ENCODE results near the gene HMGA1. TPM values are rescaled to one million over a fixed set of nuclear protein-coding genes. Genes with fewer than 3 reads are reported as not detected.
"Not testable (repeated sequence)": the region's sequence is repeated elsewhere in the genome, so short reads cannot be mapped to it uniquely, and the experiment has no call there.

The HMGA1 gene
- total RNA-seq, 1 donor from 2014 or later: 520 TPM

DNA sequence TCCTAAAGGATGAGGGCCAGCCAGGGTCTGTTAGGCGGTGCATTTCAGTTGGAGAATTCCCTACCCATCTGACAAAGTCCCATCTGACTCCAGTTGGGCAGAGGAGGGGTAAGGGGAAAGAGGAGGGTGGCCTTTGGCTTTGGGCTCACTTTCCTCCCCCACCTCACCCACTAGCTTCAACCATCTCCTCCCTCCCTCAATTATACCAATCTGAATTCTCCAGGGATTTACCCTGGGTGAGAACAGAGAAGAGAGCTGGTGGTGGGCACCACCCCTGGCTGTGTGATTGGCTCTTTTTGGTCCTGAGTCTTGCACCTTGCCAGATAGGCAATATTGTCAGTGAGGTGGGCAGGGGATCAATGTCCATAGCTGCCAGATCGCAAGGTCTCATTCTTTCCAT is 3.2 kb downstream of the HMGA1 start:
- Mint-ChIP-seq H3K9me3 (no peaks in the 10 kb centered on the region), H3K27ac (no peak overlapping the region), H3K36me3 (ENCODE audit: low read depth) (peaks cover 62% of the 10 kb centered on the region), H3K4me1 (peaks cover 54% of the 10 kb centered on the region), H3K27me3 (no peaks in the 10 kb centered on the region), H3K4me3 (peak overlapping the region; percentile 47)
- peak; percentile 56 for DNase-seq
- intact Hi-C loops (cut with micrococcal nuclease): loop anchor here (10.0 kb wide), 3 partner anchors 415 to 525 kb away; partner anchors contain the start of genes LEMD2 and UQCC2

DNA sequence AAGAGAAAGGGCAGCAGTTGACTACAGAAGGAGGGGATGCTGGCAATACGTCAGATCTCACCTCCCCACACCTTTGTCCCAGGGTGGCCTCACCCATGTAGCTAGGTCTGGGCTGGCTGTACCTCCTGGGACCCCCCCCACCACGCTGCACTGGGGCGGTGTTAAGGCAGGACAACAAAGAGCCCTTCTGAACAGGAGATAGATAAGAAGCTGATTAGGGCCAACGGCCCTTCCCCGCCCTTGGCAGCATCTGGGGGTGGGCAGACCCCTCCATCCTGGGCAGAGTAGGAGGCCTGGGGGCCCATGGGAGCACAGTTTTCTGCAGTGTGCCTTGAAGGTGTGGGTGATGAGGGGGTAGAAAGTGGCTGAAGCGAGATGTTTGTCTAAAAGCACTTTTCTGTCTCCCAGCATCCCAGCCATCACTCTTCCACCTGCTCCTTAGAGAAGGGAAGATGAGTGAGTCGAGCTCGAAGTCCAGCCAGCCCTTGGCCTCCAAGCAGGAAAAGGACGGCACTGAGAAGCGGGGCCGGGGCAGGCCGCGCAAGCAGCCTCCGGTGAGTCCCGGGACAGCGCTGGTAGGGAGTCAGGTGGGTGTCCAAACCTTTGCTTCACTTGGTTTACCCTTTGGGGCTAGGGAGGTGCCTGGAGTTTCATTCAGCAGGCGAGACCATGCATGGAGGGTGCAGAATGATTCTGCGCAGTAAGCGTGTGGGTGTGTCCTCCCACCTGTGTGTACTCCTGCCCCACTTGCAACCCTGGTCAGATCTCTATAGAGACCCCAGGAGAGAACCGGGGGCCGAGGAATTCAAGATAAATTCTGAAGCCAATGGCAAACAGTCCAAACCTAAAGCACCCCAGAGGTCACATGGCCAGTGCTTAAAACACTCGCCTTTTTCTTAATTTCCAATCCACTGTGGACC is 3.9 kb downstream of the HMGA1 start:
- intact Hi-C loops (cut with micrococcal nuclease): loop anchor here (10.0 kb wide), 2 partner anchors 414 to 526 kb away; partner anchors contain the start of gene UQCC2
- H3K36me3 Mint-ChIP-seq (ENCODE audit: low read depth): peaks cover 69% of the 10 kb centered on the region
- peak overlapping the region; percentile 25 for H3K27ac Mint-ChIP-seq
- peaks cover 57% of the 10 kb centered on the region for H3K4me1 Mint-ChIP-seq
- H3K4me3 Mint-ChIP-seq: peak overlapping the region; percentile 51
- no peaks in the 10 kb centered on the region for H3K27me3 Mint-ChIP-seq
- peak; percentile 57 for DNase-seq
- H3K9me3 Mint-ChIP-seq: no peaks in the 10 kb centered on the region

DNA sequence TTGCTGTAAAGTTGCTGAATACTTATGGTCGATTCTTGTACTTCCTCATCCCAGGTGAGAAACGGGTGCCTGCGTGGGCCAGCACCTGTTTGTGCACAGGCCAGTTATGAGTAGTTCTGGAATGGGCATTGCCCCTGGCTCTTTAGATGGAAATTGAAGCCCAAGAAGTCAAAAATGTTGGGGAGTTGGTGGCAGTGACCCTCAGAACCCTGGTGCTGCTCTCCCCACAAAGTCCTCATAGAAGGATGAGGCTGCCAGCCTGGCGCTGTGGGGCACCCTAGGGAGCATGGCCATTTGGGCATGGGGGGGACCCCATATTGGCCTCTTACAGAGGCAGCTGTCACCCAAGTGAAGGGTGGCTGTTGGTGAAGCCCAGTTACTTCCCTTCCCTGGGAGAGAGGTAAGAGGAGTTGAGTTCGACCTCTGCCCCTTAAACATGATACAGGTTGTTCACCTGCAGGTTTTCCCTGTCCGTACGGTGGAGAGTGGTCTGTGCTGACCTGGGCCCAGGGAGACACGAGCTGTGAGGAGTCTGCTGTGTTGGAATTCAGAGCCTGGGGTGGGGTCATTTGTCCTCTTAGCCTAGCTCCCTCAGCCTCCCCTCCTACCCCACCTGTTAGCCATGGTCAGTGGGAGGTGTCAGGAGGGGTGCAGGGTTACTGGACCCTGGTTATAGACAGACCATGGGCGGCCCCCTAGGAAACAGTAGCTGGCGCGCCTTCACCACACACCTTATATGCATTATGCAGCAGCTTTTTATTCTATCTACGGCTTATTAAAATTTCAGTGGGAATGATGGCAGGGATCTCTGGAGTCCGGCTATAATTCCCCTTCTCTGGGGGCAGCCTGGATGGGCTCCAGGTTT is 4.9 kb downstream of the HMGA1 start:
- DNase-seq: no peak
- peak overlapping the region; percentile 63 for H3K27ac Mint-ChIP-seq
- H3K4me1 Mint-ChIP-seq: peaks cover 59% of the 10 kb centered on the region
- H3K27me3 Mint-ChIP-seq: no peaks in the 10 kb centered on the region
- peak overlapping the region; percentile 71 for H3K4me3 Mint-ChIP-seq
- H3K36me3 Mint-ChIP-seq (ENCODE audit: low read depth): peaks cover 77% of the 10 kb centered on the region
- intact Hi-C loops (cut with micrococcal nuclease): loop anchor here (10.0 kb wide), 2 partner anchors 413 to 527 kb away; partner anchors contain the start of gene UQCC2
- H3K9me3 Mint-ChIP-seq: no peaks in the 10 kb centered on the region

GRCh38 chr6:34242252-34243130 is 5.8 kb downstream of the HMGA1 start:
- H3K27me3 Mint-ChIP-seq: no peaks in the 10 kb centered on the region
- no peaks in the 10 kb centered on the region for H3K9me3 Mint-ChIP-seq
- intact Hi-C loops (cut with micrococcal nuclease): loop anchor here (10.0 kb wide), 2 partner anchors 412 to 528 kb away; partner anchors contain the start of gene UQCC2
- peaks cover 65% of the 10 kb centered on the region for H3K4me1 Mint-ChIP-seq
- peak; percentile 59 for DNase-seq
- peaks cover 80% of the 10 kb centered on the region for H3K36me3 Mint-ChIP-seq (ENCODE audit: low read depth)
- peak overlapping the region; percentile 83 for H3K27ac Mint-ChIP-seq
- peak overlapping the region; percentile 71 for H3K4me3 Mint-ChIP-seq

DNA sequence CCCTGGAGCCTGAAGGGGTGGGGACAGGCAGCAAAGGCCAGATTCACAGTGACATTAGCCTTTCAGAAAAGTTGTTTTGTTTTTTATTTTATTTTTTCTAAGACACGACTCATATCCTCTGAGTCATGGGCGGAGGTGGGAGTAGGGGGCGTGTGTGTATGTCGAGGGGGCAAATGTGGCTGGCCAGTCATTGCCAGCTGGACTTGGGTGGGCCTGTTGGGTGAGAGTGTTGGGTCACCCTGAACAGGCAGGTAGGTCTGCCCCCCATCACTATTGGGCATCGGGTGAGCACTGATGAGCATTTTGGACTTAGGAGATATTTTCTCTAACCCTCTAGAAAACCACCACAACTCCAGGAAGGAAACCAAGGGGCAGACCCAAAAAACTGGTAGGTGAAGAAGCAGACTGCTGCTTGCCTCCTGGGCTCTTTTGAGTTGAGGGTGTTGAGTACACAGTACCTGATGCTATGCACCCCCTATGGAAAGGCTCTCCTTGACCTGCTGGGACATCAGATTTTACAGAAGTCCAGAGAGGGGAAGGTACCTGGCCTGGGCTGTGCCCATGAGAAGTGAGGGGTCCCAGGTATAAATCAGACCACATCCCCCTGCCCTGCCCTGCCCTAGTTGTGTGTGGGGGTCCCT is 6.6 kb downstream of the HMGA1 start:
- H3K4me1 Mint-ChIP-seq: peaks cover 73% of the 10 kb centered on the region
- H3K36me3 Mint-ChIP-seq (ENCODE audit: low read depth): peaks cover 78% of the 10 kb centered on the region
- no peaks in the 10 kb centered on the region for H3K27me3 Mint-ChIP-seq
- intact Hi-C loops (cut with micrococcal nuclease): loop anchor here (10.0 kb wide), 2 partner anchors 412 to 528 kb away; partner anchors contain the start of gene UQCC2
- DNase-seq: no peak
- H3K4me3 Mint-ChIP-seq: peak overlapping the region; percentile 71
- H3K9me3 Mint-ChIP-seq: no peaks in the 10 kb centered on the region
- H3K27ac Mint-ChIP-seq: peak overlapping the region; percentile 83

DNA sequence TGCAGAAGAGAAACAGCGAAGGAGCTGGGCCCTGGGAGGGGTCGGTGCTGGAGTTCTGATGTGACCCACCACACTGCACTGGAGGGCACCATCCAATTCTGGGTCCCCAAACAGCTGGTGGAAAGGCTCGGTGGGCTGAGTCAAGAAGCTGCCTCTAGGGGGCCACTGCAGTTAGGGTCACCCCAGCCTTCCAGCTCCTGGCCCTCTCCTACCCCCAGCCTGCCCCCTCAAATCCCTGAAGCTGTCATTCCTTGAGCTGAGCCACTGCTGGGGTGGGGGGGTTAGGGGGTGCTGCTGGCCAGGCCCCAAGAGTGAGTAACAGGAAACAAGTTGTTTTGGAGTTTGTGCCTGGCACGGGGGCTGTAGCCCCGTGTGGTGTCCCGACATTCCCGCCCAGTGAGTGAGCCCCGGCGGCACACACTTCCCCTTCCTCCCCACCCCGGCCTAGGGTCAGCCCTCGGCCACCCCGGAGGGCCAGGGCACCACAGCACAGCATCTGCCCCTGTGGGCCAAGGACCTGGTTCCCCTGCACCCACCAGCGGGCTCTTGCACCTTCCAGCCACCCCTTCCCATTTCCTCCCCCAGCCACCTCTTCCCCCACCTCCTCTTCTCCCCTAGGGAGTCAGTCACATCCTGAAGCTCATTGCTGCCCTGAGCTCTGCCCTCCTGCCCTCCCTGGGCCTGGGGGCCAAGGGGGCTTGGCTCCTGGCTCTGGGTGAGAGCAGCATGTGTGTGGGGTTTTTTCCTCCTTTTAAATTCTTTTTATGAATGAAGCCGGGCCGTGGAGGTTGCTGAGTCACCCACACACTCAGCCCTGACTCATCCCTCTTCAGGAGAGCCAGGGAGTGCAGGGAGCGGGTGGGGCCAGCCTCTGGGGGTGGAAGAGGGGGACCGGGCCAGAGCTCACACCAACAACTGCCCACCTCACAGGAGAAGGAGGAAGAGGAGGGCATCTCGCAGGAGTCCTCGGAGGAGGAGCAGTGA is 7.5 kb downstream of the HMGA1 start:
- Mint-ChIP-seq H3K9me3 (no peaks in the 10 kb centered on the region), H3K27ac (peak overlapping the region; percentile 89), H3K4me3 (peak overlapping the region; percentile 71), H3K36me3 (ENCODE audit: low read depth) (peaks cover 71% of the 10 kb centered on the region), H3K27me3 (no peaks in the 10 kb centered on the region), H3K4me1 (peaks cover 70% of the 10 kb centered on the region)
- no peak for DNase-seq
- intact Hi-C loops (cut with micrococcal nuclease): loop anchor here (10.0 kb wide), 2 partner anchors 411 to 529 kb away; partner anchors contain the start of gene UQCC2

DNA sequence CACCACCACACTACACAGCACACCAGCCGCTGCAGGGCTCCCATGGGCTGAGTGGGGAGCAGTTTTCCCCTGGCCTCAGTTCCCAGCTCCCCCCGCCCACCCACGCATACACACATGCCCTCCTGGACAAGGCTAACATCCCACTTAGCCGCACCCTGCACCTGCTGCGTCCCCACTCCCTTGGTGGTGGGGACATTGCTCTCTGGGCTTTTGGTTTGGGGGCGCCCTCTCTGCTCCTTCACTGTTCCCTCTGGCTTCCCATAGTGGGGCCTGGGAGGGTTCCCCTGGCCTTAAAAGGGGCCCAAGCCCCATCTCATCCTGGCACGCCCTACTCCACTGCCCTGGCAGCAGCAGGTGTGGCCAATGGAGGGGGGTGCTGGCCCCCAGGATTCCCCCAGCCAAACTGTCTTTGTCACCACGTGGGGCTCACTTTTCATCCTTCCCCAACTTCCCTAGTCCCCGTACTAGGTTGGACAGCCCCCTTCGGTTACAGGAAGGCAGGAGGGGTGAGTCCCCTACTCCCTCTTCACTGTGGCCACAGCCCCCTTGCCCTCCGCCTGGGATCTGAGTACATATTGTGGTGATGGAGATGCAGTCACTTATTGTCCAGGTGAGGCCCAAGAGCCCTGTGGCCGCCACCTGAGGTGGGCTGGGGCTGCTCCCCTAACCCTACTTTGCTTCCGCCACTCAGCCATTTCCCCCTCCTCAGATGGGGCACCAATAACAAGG is 8.5 kb downstream of the HMGA1 start:
- not testable (repeated sequence) for H3K9me3 Mint-ChIP-seq, H3K27me3 Mint-ChIP-seq, DNase-seq
- peaks cover 68% of the 10 kb centered on the region for H3K4me1 Mint-ChIP-seq
- peaks cover 62% of the 10 kb centered on the region for H3K36me3 Mint-ChIP-seq (ENCODE audit: low read depth)
- H3K4me3 Mint-ChIP-seq: peak overlapping the region; percentile 10
- intact Hi-C loops (cut with micrococcal nuclease): loop anchor here (10.0 kb wide), 2 partner anchors 410 to 530 kb away; partner anchors contain the start of gene UQCC2
- H3K27ac Mint-ChIP-seq: peak overlapping the region; percentile 15

- H3K27ac Mint-ChIP-seq, DNase-seq, H3K27me3 Mint-ChIP-seq, H3K9me3 Mint-ChIP-seq: not testable (repeated sequence)
- peak overlapping the region; percentile 10 for H3K4me3 Mint-ChIP-seq
- intact Hi-C loops (cut with micrococcal nuclease): loop anchor here (10.0 kb wide), 2 partner anchors 409 to 531 kb away; partner anchors contain the start of gene UQCC2
- peaks cover 65% of the 10 kb centered on the region for H3K4me1 Mint-ChIP-seq
- H3K36me3 Mint-ChIP-seq (ENCODE audit: low read depth): peaks cover 56% of the 10 kb centered on the region
Measured at GRCh38 chr6:34245761-34246140, 9.1 kb downstream of the HMGA1 start.

DNA sequence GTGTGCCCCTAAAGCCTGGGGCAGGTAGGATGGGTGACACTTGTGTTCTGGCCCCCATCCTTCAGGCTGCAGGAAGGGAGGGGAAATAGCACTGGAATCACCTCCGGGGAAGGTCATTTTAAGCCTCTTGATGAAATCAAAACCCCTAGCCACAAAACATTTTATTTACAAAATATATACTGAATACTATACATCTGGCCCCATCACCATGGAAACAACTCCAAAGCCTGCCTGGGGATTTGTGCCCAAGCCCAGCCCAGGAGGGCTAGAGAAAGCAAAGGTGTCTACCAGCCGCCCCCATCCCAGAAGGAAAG is 9.5 kb downstream of the HMGA1 start:
- H3K4me3 Mint-ChIP-seq: no peak overlapping the region
- H3K4me1 Mint-ChIP-seq: peaks cover 61% of the 10 kb centered on the region
- H3K9me3 Mint-ChIP-seq: no peaks in the 10 kb centered on the region
- no peak for DNase-seq
- intact Hi-C loops (cut with micrococcal nuclease): loop anchor here (10.0 kb wide), 2 partner anchors 409 to 531 kb away; partner anchors contain the start of gene UQCC2
- H3K27me3 Mint-ChIP-seq: no peaks in the 10 kb centered on the region
- H3K27ac Mint-ChIP-seq: peak overlapping the region; percentile 60
- H3K36me3 Mint-ChIP-seq (ENCODE audit: low read depth): peaks cover 52% of the 10 kb centered on the region

DNA sequence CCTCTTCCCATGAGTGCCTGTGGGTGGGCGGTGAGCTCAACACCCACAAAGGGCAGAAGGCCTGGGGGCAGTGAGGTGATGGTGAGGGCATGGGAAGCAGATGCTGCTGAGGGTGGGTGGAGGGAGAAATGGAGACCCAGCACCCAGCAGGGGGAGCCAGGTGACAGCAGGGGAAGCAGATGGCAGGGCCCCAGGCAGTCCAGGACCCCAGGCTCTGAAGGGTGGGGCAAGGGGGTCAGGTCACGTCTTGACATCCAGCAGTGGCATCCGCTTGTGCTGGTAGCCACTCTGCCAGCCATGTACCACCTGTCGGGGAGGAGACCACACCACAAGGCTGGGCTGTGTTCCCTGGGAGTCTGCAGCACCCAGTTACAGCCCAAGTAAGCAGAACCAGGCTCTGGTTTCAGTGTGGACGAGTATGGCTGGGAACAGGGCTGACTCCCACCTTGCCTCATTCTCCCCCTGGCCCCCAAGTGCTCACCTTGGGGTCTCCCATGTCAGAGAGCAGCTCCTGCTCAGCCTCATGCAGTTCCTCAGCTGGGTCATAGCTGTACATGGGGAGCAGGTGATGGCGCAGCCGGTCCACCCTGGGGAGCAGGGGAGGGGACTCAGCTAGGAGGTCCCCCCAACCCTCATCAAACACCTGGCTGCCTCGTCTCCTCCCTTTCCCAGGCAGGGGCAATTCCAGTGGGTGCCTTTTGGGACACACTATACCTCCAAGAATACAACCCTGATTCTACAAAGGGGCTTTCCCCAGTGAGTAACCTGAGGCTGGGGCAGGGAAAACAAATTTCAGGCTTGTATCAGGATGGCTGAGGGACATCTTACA is 10.1 kb downstream of the HMGA1 start:
- intact Hi-C loops (cut with micrococcal nuclease): loop anchor here (10.0 kb wide), 2 partner anchors 408 to 532 kb away; partner anchors contain the start of gene UQCC2
- DNase-seq: peak; percentile 86
- peak overlapping the region; percentile 78 for H3K27ac Mint-ChIP-seq
- H3K4me3 Mint-ChIP-seq: peak overlapping the region; percentile 47
- H3K36me3 Mint-ChIP-seq (ENCODE audit: low read depth): peaks cover 46% of the 10 kb centered on the region
- H3K9me3 Mint-ChIP-seq: no peaks in the 10 kb centered on the region
- peaks cover 57% of the 10 kb centered on the region for H3K4me1 Mint-ChIP-seq
- no peaks in the 10 kb centered on the region for H3K27me3 Mint-ChIP-seq

Data from activated CD4-positive, alpha-beta T cell treated with anti-CD3 and anti-CD28 coated beads, Interleukin-2, amount 10 ng/mL, durations not matched to agents 24 days and 14 days (primary cell).